ENCODE measurements around the gene RFX3.

DNA sequence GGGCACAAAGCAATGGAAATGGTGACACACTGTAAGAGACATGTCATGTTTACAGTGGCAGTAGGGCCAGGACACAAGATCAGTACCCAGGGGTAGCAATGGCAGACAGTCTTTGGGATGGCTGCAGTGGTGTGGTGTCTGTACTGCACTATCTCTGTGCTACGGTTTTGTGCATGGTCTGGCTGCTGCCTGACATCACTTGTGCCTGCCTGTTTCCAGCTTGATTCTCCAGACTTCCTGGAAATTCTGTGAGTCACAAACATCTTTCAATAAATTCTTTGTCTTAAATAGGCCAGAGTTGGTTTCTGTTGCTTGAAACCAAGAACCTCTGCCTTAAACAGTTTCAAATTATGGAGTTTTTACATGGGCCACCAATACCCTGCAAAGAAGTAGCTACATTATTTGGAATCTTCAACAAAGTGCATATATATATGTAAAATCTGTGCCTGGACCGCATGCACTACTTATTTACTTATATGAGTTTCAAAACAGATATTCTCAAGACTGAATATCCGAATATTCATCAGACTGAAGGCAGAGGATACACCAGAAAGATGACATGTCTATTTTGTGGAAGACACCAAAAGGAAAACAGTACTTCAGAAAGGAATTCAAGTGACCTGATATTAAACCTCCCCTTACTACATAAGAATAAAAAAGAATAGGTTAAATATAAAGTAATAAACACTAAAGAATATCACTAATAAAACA is 188.1 kb downstream of the RFX3 start:
- TF ChIP-seq EZH2 (IDR thresholded peaks at IDR 0.05; ENCODE audit: borderline replicate concordance, low read depth, low read length, severe bottlenecking) (no peak), CTCF (IDR thresholded peaks at IDR 0.05; ENCODE audit: extremely low read depth in 1 of 2, insufficient read depth in 1 of 2, low read depth in 1 of 2, low read length in 2 of 2) (no peak), POLR2A (IDR thresholded peaks at IDR 0.05; ENCODE audit: low read depth, low read length) (no peak), MAX (IDR thresholded peaks at IDR 0.05; ENCODE audit: insufficient read depth, insufficient read length) (no peak), MYC (IDR thresholded peaks at IDR 0.05; ENCODE audit: low read depth, low read length) (no peak), JUN (IDR thresholded peaks at IDR 0.05; ENCODE audit: borderline replicate concordance, insufficient read depth, insufficient read length, low read depth) (peak; percentile 39), FOS (IDR thresholded peaks at IDR 0.05; ENCODE audit: borderline replicate concordance, insufficient read depth, low read length) (peak; percentile 22), POLR2AphosphoS5 (IDR thresholded peaks at IDR 0.05; ENCODE audit: insufficient read depth, low read depth, low read length) (no peak)
